Midbrain (tissue), 1 donor: ENCODE results near the gene EBI3.
"Not testable (repeated sequence)": the region's sequence is repeated elsewhere in the genome, so short reads cannot be mapped to it uniquely, and the experiment has no call there.

Experiments used
- DNase-seq: peaks from one replicate; lab custom pipeline; 2025; lab: John Stamatoyannopoulos, UW

EBI3 gene

GRCh38 chr19:4229179-4229931 is at the start of gene EBI3:
Gene EBI3 (plus strand): TSS chr19:4229523. CDS start chr19:4229551, 28 bp downstream.
- peak; percentile 6 for DNase-seq

GRCh38 chr19:4181053-4181508 is 48.2 kb upstream of the EBI3 start:
- DNase-seq = no peak

GRCh38 chr19:4182084-4182810 is 47.1 kb upstream of the EBI3 start, which contains the start of the genes ANKRD24 and SIRT6:
Gene ANKRD24 (plus strand): TSS chr19:4182689. CDS start chr19:4186426, 3,737 bp downstream.
Gene SIRT6 (minus strand): TSS chr19:4182563. CDS start chr19:4182539, 24 bp downstream.
- peak; percentile 97 for DNase-seq

- DNase-seq = no peak
Observed at GRCh38 chr19:4183967-4184717, 45.2 kb upstream of the EBI3 start.

GRCh38 chr19:4184718-4185352 is 44.5 kb upstream of the EBI3 start:
- no peak for DNase-seq

- DNase-seq = no peak
Observed at GRCh38 chr19:4185413-4186086, 43.8 kb upstream of the EBI3 start.

- DNase-seq = peak; percentile 59
Observed at GRCh38 chr19:4186087-4186993, 43.0 kb upstream of the EBI3 start.

- no peak for DNase-seq
Observed at GRCh38 chr19:4187313-4188122, 41.8 kb upstream of the EBI3 start.

GRCh38 chr19:4189641-4190040 is 39.7 kb upstream of the EBI3 start:
- no peak for DNase-seq

- DNase-seq = not testable (repeated sequence)
Observed at GRCh38 chr19:4192537-4192936, 36.8 kb upstream of the EBI3 start.

- no peak for DNase-seq
Observed at GRCh38 chr19:4194353-4194752, 35.0 kb upstream of the EBI3 start.

GRCh38 chr19:4196009-4196408 is 33.3 kb upstream of the EBI3 start:
- no peak for DNase-seq

GRCh38 chr19:4196587-4197148 is 32.7 kb upstream of the EBI3 start:
- no peak for DNase-seq

GRCh38 chr19:4197228-4197624 is 32.1 kb upstream of the EBI3 start:
- DNase-seq = no peak

- no peak for DNase-seq
Observed at GRCh38 chr19:4197625-4198466, 31.5 kb upstream of the EBI3 start.

GRCh38 chr19:4198467-4199126 is 30.7 kb upstream of the EBI3 start:
- DNase-seq = no peak

- no peak for DNase-seq
Observed at GRCh38 chr19:4199699-4200293, 29.5 kb upstream of the EBI3 start.
